Calu3 (cell line): ENCODE results near the gene RMND5B. TPM values are rescaled to one million over a fixed set of nuclear protein-coding genes. Genes with fewer than 3 reads are reported as not detected.

Experiments used
- BruUV-seq: library from RNA; stranded (reverse); fragments of 400-500 nt; replicated peaks from 2 replicates; lab custom pipeline; 2021; lab: Mats Ljungman, UMichigan
- CTCF ChIA-PET: fragments of 300-600 bp; sonication (Branson Sonifier 250); formaldehyde crosslinking; loops from one replicate; lab custom pipeline; 2022; ENCODE audit warnings: antibody characterized with exemption; lab: Charles Lee
- DNase-seq: peaks from one replicate; pipeline ENCODE4 v3.0.0; 2022
- H3K27ac Mint-ChIP-seq: one replicate; pipeline ENCODE4 v1.8.0; 2022; ENCODE audit warnings: mixed read lengths; ENCODE audit not compliant: unreplicated experiment
- H3K27me3 Mint-ChIP-seq: one replicate; pipeline ENCODE4 v1.8.0; 2022; ENCODE audit warnings: mixed read lengths; ENCODE audit not compliant: unreplicated experiment
- H3K36me3 Mint-ChIP-seq: one replicate; pipeline ENCODE4 v1.8.0; 2022; ENCODE audit warnings: mild to moderate bottlenecking, moderate library complexity, mixed read lengths; ENCODE audit not compliant: insufficient read depth, unreplicated experiment
- H3K4me1 Mint-ChIP-seq: one replicate; pipeline ENCODE4 v1.8.0; 2022; ENCODE audit warnings: mild to moderate bottlenecking, low read depth, mixed read lengths; ENCODE audit not compliant: unreplicated experiment
- H3K4me3 Mint-ChIP-seq: one replicate; pipeline ENCODE4 v1.8.0; 2022; ENCODE audit warnings: mild to moderate bottlenecking, low read depth, moderate library complexity, mixed read lengths; ENCODE audit not compliant: unreplicated experiment
- H3K9me3 Mint-ChIP-seq: one replicate; pipeline ENCODE4 v1.8.0; 2022; ENCODE audit warnings: low read depth, mixed read lengths; ENCODE audit not compliant: unreplicated experiment
- intact Hi-C: fragments of 100-400 bp; cut with micrococcal nuclease; formaldehyde crosslinking; loops from one replicate; pipeline ENCODE4 v1.10.0; 2022; ENCODE audit not compliant: unreplicated experiment
- total RNA-seq: library from RNA; stranded (reverse); gene quantifications from 2 replicates; pipeline ENCODE4 v1.2.3, GENCODE V29; 2022
- TF ChIP-seq, protein P1 (sequence below): fragments of 200-600 bp; IDR thresholded peaks from one replicate; pipeline ENCODE4 v1.8.0; 2022; ENCODE audit warnings: antibody characterized with exemption; ENCODE audit not compliant: unreplicated experiment

RMND5B gene
- total RNA-seq, 1 experiment from 2014 or later, result 50.7 TPM

DNA sequence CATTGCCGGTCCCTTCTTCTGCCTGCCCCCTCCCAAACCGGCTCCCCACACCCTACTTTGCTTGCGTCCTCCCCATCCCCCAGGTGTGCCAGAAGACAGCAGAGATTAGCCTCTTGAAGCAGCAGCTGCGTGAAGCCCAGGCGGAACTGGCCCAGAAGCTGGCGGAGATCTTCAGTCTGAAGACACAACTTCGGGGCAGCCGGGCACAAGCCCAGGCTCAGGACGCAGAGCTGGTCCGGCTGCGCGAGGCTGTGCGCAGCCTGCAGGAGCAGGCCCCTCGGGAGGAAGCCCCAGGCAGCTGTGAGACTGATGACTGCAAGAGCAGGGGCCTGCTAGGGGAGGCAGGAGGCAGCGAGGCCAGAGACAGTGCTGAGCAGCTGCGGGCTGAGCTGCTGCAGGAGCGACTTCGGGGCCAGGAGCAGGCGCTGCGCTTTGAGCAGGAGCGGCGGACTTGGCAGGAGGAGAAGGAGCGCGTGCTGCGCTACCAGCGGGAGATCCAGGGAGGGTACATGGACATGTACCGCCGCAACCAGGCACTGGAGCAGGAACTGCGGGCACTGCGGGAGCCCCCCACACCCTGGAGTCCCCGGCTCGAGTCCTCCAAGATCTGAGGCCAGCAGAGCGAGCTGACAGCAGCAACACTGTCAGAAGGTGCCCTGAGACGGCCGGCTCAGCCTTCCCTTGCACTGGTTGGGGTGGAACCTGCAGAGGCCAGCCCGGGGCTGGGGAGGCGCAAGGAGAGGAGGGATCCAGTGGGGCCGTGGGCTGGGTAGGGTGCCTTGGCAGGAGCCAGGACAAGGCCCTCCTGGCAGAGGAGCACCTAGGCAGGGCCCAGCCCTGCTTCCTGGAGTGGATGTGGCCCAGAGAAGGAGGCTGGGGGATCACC, 9.2 kb upstream of the RMND5B start:
- Mint-ChIP-seq H3K27me3 (no peaks in the 10 kb centered on the region), H3K9me3 (no peaks in the 10 kb centered on the region), H3K27ac (no peak overlapping the region), H3K4me3 (no peak overlapping the region), H3K4me1 (peaks cover 22% of the 10 kb centered on the region), H3K36me3 (peaks cover 14% of the 10 kb centered on the region)
- CTCF ChIA-PET, result interaction anchor here (1.1 kb wide), 2 partner anchors 43 to 46 kb away, joined by 3 to 6 read pairs; no protein-coding TSS in a partner anchor
- no TSS peak for BruUV-seq
- TF ChIP-seq, protein P1, sequence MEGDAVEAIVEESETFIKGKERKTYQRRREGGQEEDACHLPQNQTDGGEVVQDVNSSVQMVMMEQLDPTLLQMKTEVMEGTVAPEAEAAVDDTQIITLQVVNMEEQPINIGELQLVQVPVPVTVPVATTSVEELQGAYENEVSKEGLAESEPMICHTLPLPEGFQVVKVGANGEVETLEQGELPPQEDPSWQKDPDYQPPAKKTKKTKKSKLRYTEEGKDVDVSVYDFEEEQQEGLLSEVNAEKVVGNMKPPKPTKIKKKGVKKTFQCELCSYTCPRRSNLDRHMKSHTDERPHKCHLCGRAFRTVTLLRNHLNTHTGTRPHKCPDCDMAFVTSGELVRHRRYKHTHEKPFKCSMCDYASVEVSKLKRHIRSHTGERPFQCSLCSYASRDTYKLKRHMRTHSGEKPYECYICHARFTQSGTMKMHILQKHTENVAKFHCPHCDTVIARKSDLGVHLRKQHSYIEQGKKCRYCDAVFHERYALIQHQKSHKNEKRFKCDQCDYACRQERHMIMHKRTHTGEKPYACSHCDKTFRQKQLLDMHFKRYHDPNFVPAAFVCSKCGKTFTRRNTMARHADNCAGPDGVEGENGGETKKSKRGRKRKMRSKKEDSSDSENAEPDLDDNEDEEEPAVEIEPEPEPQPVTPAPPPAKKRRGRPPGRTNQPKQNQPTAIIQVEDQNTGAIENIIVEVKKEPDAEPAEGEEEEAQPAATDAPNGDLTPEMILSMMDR, result no peak
- no peak for DNase-seq
- intact Hi-C loops, result no loop called here

GRCh38 chr5:178122346-178122745, 8.5 kb upstream of the RMND5B start:
- TF ChIP-seq, protein P1, result no peak
- BruUV-seq, result no TSS peak

DNA sequence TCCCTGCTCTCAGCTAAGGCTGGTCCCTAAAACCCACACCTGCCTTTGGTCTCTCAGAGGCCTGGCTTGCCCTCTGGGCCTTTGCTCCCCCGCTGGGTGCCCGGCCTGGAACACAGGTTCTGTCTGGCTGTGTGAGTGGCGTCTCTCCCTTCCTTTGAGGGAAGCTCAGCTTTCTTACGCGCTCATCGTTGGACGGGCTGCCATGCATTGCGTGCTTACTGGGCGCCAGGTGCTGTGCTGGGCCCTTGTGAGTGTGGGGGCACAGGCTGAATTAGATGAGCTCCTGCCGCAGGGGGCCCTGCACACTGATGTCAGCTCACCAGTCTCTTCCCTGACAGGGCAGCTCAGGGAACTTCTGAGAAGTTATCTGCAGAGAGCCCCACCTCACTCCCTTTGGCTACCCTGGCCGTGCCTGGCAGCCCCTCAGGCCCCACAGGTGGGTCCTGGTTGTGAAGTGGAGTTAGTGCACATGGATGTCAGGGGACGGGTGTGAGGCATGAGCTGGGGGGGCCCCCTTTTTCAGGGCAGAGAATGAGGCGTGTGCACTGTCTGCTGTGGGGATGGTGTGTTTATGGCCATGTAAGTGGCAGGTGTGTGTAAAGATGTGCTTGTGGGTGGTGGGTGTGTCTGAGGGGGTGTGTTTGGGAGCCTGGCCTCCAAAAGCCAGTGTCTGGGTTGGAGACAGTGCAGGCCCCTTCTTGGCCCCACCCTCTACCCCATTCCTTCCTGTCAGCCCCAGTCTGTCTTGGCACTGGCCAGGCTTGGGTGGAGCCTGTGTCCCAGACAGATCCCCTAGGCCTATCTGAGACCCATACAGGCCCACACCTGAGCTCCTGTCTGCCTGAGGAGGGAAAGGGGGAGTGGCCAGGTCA, 7.5 kb upstream of the RMND5B start:
- Mint-ChIP-seq H3K4me3 (peak overlapping the region; percentile 31), H3K4me1 (peaks cover 22% of the 10 kb centered on the region), H3K36me3 (peaks cover 14% of the 10 kb centered on the region), H3K27ac (peak overlapping the region; percentile 56), H3K27me3 (no peaks in the 10 kb centered on the region), H3K9me3 (no peaks in the 10 kb centered on the region)
- intact Hi-C loops, result no loop called here
- DNase-seq, result peak; percentile 55
- CTCF ChIA-PET, result interaction anchor here (0.6 to 2.1 kb wide), 9 partner anchors 9 to 48 kb away, joined by 3 to 16 read pairs (median 3); no protein-coding TSS in a partner anchor
- BruUV-seq, result no TSS peak
- TF ChIP-seq, protein P1, result no peak

More at GRCh38 chr5:178122346-178122745, 8.5 kb upstream of the RMND5B start:
- intact Hi-C loops, result no loop called here
- H3K9me3 Mint-ChIP-seq, result no peaks in the 10 kb centered on the region
- H3K4me3 Mint-ChIP-seq, result no peak overlapping the region
- H3K27ac Mint-ChIP-seq, result no peak overlapping the region
- no peak for DNase-seq
- peaks cover 14% of the 10 kb centered on the region for H3K36me3 Mint-ChIP-seq
- peaks cover 22% of the 10 kb centered on the region for H3K4me1 Mint-ChIP-seq
- no peaks in the 10 kb centered on the region for H3K27me3 Mint-ChIP-seq
- CTCF ChIA-PET, result no interaction called here
